Measurements from ENCODE around the gene EPAS1. TPM values are rescaled to one million over a fixed set of nuclear protein-coding genes. Genes with fewer than 3 reads are reported as not detected.

EPAS1 gene
- total and polyA plus RNA-seq, 8 donors, result 35.6 to 165 (median 76.0) TPM

DNA sequence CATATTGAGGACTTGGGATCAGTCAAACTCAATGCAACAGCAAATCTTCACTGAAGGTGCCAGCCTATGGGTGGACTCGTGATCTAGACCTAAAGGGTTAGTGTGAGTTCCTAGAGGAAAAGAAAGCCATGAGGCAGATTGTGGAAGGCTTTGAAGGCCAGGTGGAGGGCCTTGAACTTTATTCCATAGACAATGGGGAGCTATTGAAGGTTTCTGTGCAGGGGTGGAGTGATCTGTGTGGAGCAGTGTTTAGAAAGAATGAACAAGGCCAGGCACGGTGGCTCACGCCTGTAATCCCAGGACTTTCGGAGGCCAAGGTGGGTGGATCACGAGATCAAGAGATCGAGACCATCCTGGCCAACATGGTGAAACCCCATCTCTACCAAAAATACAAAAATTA, 61.5 kb downstream of the EPAS1 start:
- Histone ChIP-seq H3K36me3 (peaks cover 0 to 47% (median 11%) of the 10 kb centered on the region in 3 donors), H3K27ac (no peak overlapping the region), H3K27me3 (no peaks in the 10 kb centered on the region), H3K4me3 (no peak overlapping the region), H3K4me1 (no peaks in the 10 kb centered on the region), H3K9me3 (no peaks in the 10 kb centered on the region)
- intact Hi-C loops (cut with DNase I), result no loop called here
- DNase-seq (no peak), ATAC-seq (no peak), FAIRE-seq (no peak)
- no peak for TF ChIP-seq CTCF (IDR thresholded peaks at IDR 0.05)
- 92 to 97% methylated on average over 6 of the region's 6 CpGs for WGBS, 2 donors

- no peak for ATAC-seq
- 77 to 79% methylated on average over 3 of the region's 3 CpGs for WGBS, 2 donors
- intact Hi-C loops (cut with DNase I), result loop anchor here in 2 of 3 donors (10.0 kb wide), 3 partner anchors 56 to 296 kb away; partner anchors contain the start of gene EPAS1 (in 1 of the 2)
- no peak for FAIRE-seq
- Histone ChIP-seq H3K9me3 (no peaks in the 10 kb centered on the region), H3K4me1 (peaks cover 0 to 4% (median 0%) of the 10 kb centered on the region in 3 donors), H3K27me3 (no peaks in the 10 kb centered on the region), H3K36me3 (peaks cover 0 to 47% (median 11%) of the 10 kb centered on the region in 3 donors), H3K4me3 (no peak overlapping the region), H3K27ac (no peak overlapping the region)
- no peak for DNase-seq
- TF ChIP-seq CTCF (IDR thresholded peaks at IDR 0.05), result no peak
Measured at GRCh38 chr2:46360303-46360702, 63.1 kb downstream of the EPAS1 start.

DNA sequence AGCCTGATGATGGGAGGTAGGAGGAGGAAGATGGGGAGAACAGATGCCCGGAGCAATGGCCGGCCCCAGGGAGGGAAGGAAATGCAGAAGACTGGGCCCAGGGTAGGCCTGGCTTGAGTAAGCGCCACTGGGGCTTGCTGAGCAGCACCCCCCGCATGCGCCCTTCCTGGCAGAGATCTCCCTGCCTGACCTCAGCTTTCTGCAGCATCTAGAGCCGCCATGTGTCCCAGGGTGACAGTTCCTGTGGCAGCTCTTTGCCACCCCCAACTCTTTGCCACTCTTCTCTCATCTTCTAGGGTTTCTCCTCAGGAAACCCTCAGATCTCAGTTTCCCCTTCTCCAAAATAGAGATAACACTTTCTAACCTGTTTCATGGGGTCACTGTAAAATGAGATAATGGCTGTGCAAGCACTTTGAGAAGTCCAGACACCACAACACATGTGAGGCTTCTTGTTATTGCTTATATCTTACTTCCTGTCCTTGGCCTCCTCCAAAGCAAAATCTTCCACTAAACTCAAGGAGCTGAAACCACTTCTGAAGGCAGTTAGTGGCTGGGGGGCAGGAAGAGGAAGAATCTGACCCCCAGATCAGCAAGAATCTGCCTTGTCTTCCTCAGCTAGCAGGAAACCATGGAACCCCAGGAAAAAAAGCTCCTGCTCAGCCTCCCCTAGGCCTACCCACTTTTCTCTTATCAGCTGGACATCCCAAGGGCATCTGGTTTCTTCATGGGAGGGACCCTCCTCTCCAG, 64.9 kb downstream of the EPAS1 start:
- Histone ChIP-seq H3K9me3 (no peaks in the 10 kb centered on the region), H3K36me3 (peaks cover 0 to 32% (median 10%) of the 10 kb centered on the region in 3 donors), H3K4me3 (no peak overlapping the region), H3K27me3 (no peaks in the 10 kb centered on the region), H3K4me1 (peaks cover 0 to 4% (median 0%) of the 10 kb centered on the region in 3 donors), H3K27ac (no peak overlapping the region)
- FAIRE-seq (no peak), DNase-seq (no peak), ATAC-seq (no peak)
- intact Hi-C loops (cut with DNase I), result loop anchor here in 2 of 3 donors (10.0 kb wide), 3 partner anchors 57 to 297 kb away; partner anchors contain the start of gene EPAS1 (in 1 of the 2)
- no peak for TF ChIP-seq CTCF (IDR thresholded peaks at IDR 0.05)
- WGBS, 2 donors, result 90 to 100% methylated on average over 6 of the region's 6 CpGs

DNA sequence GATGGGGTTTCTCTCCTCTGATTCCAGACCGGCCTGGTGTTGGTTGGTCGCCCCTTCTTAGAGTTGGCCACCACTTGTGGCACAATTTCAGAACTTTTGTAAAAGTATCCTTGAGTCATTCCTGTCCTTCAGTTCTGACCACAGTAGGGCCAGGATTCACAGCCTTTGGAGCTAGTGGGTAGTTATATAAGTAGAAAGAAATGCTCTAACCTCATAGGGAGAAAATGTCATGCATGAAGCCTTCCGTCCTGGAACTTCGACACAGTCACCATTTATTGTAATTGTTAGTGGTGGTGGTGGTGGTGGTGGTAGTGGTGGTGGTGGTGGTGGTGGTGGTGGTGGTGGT, 65.4 kb downstream of the EPAS1 start:
- Histone ChIP-seq H3K9me3 (no peaks in the 10 kb centered on the region), H3K27ac (no peak overlapping the region), H3K27me3 (no peaks in the 10 kb centered on the region), H3K4me3 (no peak overlapping the region), H3K4me1 (peaks cover 0 to 4% (median 0%) of the 10 kb centered on the region in 3 donors), H3K36me3 (peaks cover 0 to 26% (median 10%) of the 10 kb centered on the region in 3 donors)
- FAIRE-seq (no peak), ATAC-seq (no peak), DNase-seq (no peak)
- 92 to 97% methylated on average over 4 of the region's 4 CpGs for WGBS, 2 donors
- intact Hi-C loops (cut with DNase I), result loop anchor here in 2 of 3 donors (10.0 kb wide), 3 partner anchors 58 to 298 kb away; partner anchors contain the start of gene EPAS1 (in 1 of the 2)
- TF ChIP-seq CTCF (IDR thresholded peaks at IDR 0.05), result no peak
